A549 treated with AZD9567 at 1 μM for 4 hours (cell line): Measurements from ENCODE around the gene HEPH. TPM values are rescaled to one million over a fixed set of nuclear protein-coding genes. Genes with fewer than 3 reads are reported as not detected.

Experiments used
- total RNA-seq: library from RNA; stranded (reverse); fragments of 200-300 nt; extraction: Qiagen RNA extraction; gene quantifications from 5 replicates; pipeline ENCODE4 v1.2.3, GENCODE V29; 2022; ENCODE audit not compliant: insufficient read depth

The HEPH gene
- not detected in 5 replicates for total RNA-seq

GRCh38 chrX:66163849-66164411 is at the start of gene HEPH:
Gene HEPH (plus strand): TSS chrX:66164247. CDS start chrX:66170571, 6,324 bp downstream.

Other genes with a start within 250 kb of the HEPH start
- not detected in 5 replicates for gene VSIG4, start 124.2 kb upstream of the HEPH start, total RNA-seq